ENCODE data around the gene PLIN4. TPM values are rescaled to one million over a fixed set of nuclear protein-coding genes. Genes with fewer than 3 reads are reported as not detected.

PLIN4 gene
- total and polyA plus RNA-seq, 3 experiments from 2014 or later = 0.04 to 0.15 TPM; not detected in 1

Other genes starting within 250 kb of the PLIN4 start
- gene SHD, start 239.2 kb downstream of the PLIN4 start, total RNA-seq = not detected
- gene SHD, start 239.2 kb downstream of the PLIN4 start, polyA plus RNA-seq = not detected
- 1 to 10 TPM; 5.9 to 7.0 TPM for gene TMIGD2, start 216.1 kb downstream of the PLIN4 start, total RNA-seq
- gene TMIGD2, start 216.1 kb downstream of the PLIN4 start, polyA plus RNA-seq = 40.5 TPM
- 10 to 100 TPM; 10.9 to 13.9 TPM for gene FSD1, start 213.9 kb downstream of the PLIN4 start, total RNA-seq
- 3.1 TPM for gene FSD1, start 213.9 kb downstream of the PLIN4 start, polyA plus RNA-seq
- gene STAP2, start 179.7 kb downstream of the PLIN4 start, total RNA-seq = 1 to 10 TPM; 3.9 to 6.1 TPM
- gene STAP2, start 179.7 kb downstream of the PLIN4 start, polyA plus RNA-seq = 1.8 TPM
- 10 to 100 TPM; 17.0 to 18.3 TPM for gene MPND, start 174.9 kb downstream of the PLIN4 start, total RNA-seq
- gene MPND, start 174.9 kb downstream of the PLIN4 start, polyA plus RNA-seq = 8.4 TPM
- 10 to 100 TPM; 39.8 to 41.2 TPM for gene SH3GL1, start 117.9 kb downstream of the PLIN4 start, total RNA-seq
- 24.7 TPM for gene SH3GL1, start 117.9 kb downstream of the PLIN4 start, polyA plus RNA-seq
- 10 to 100 TPM; 65.2 to 69.5 TPM for gene CHAF1A, start 115.8 kb downstream of the PLIN4 start, total RNA-seq
- gene CHAF1A, start 115.8 kb downstream of the PLIN4 start, polyA plus RNA-seq = 5.8 TPM
- 10 to 100 TPM; 56.6 to 60.0 TPM for gene UBXN6, start 60.7 kb downstream of the PLIN4 start, total RNA-seq
- gene UBXN6, start 60.7 kb downstream of the PLIN4 start, polyA plus RNA-seq = 5.2 TPM
- gene HDGFL2, start 46.2 kb downstream of the PLIN4 start, total RNA-seq = 10 to 100 TPM; 42.7 to 45.4 TPM
- 24.9 TPM for gene HDGFL2, start 46.2 kb downstream of the PLIN4 start, polyA plus RNA-seq
- gene PLIN5, start 16.7 kb upstream of the PLIN4 start, total RNA-seq = not detected
- 0.29 TPM for gene PLIN5, start 16.7 kb upstream of the PLIN4 start, polyA plus RNA-seq
- gene LRG1, start 21.6 kb upstream of the PLIN4 start, total RNA-seq = not detected
- 0.06 TPM for gene LRG1, start 21.6 kb upstream of the PLIN4 start, polyA plus RNA-seq
- under 1 TPM; 0.55 to 0.91 TPM for gene SEMA6B, start 41.2 kb upstream of the PLIN4 start, total RNA-seq
- not detected for gene SEMA6B, start 41.2 kb upstream of the PLIN4 start, polyA plus RNA-seq
- gene TNFAIP8L1, start 121.0 kb upstream of the PLIN4 start, total RNA-seq = 10 to 100 TPM in 1 of 2 experiments, 1 to 10 TPM in 1; 9.0 to 10.0 TPM
- 9.6 TPM for gene TNFAIP8L1, start 121.0 kb upstream of the PLIN4 start, polyA plus RNA-seq
- gene MYDGF, start 151.9 kb upstream of the PLIN4 start, total RNA-seq = 10 to 100 TPM; 83.2 to 88.6 TPM
- gene MYDGF, start 151.9 kb upstream of the PLIN4 start, polyA plus RNA-seq = 146 TPM
- 100 to 1,000 TPM; 105 TPM for gene DPP9, start 205.4 kb upstream of the PLIN4 start, total RNA-seq
- gene DPP9, start 205.4 kb upstream of the PLIN4 start, polyA plus RNA-seq = 32.1 TPM

All from CD8-positive, alpha-beta memory T cell (primary cell).